SK-N-SH treated with all-trans-retinoic acid at 6 μM for 48 hours (cell line): ENCODE results near the gene ADO.

Experiments used
- ATAC-seq: fragments of 200-7000 bp; cut with Tn5 transposase; 3 replicates; pipeline ENCODE4 v1.9.1; 2020; ENCODE audit warnings: mild to moderate bottlenecking, moderate library complexity
- ARNTL ChIP-seq: fragments of 450-650 bp; formaldehyde crosslinking; IDR thresholded peaks from 2 replicates; pipeline ENCODE4 v1.5.0; 2020; ENCODE audit warnings: low read depth, mild to moderate bottlenecking, moderate library complexity, borderline replicate concordance
- BACH2 ChIP-seq: fragments of 250-450 bp; sonication (Bioruptor Pico); IDR thresholded peaks from 2 replicates; pipeline ENCODE4 v1.9.0; 2021; ENCODE audit warnings: mild to moderate bottlenecking, borderline replicate concordance
- CSDC2 ChIP-seq: fragments of 250-450 bp; sonication (Bioruptor Pico); IDR thresholded peaks from 2 replicates; pipeline ENCODE4 v1.5.0; 2020; ENCODE audit warnings: mild to moderate bottlenecking, moderate library complexity
- ESRRG ChIP-seq: fragments of 250-450 bp; sonication (Bioruptor Pico); IDR thresholded peaks from 2 replicates; pipeline ENCODE4 v1.6.1; 2021; ENCODE audit warnings: mild to moderate bottlenecking
- GLIS3 ChIP-seq: fragments of 250-450 bp; sonication (Bioruptor Pico); IDR thresholded peaks from 2 replicates; pipeline ENCODE4 v1.5.0; 2020; ENCODE audit warnings: mild to moderate bottlenecking, moderate library complexity
- ISL1 ChIP-seq: fragments of 250-450 bp; sonication (Bioruptor Pico); IDR thresholded peaks from 2 replicates; pipeline ENCODE4 v2.1.2; 2022; ENCODE audit warnings: mild to moderate bottlenecking, moderate library complexity
- OSR1 ChIP-seq: fragments of 250-450 bp; sonication (Bioruptor Pico); IDR thresholded peaks from 2 replicates; pipeline ENCODE4 v1.8.0; 2022; ENCODE audit warnings: moderate library complexity, mild to moderate bottlenecking, inconsistent platforms
- PPARA ChIP-seq: fragments of 250-450 bp; sonication (Bioruptor Pico); IDR thresholded peaks from 2 replicates; pipeline ENCODE4 v1.5.0; 2020; ENCODE audit warnings: mild to moderate bottlenecking, borderline replicate concordance
- RARB ChIP-seq: fragments of 250-450 bp; sonication (Bioruptor Pico); IDR thresholded peaks from 2 replicates; pipeline ENCODE4 v1.8.0; 2021; ENCODE audit warnings: mild to moderate bottlenecking, moderate library complexity
- SNAI2 ChIP-seq: fragments of 250-450 bp; sonication (Bioruptor Pico); IDR thresholded peaks from 2 replicates; pipeline ENCODE4 v1.5.0; 2020; ENCODE audit warnings: mild to moderate bottlenecking, moderate library complexity
- TCF4 ChIP-seq: fragments of 250-450 bp; sonication (Bioruptor Pico); IDR thresholded peaks from 2 replicates; pipeline ENCODE4 v1.8.0; 2021; ENCODE audit warnings: mild to moderate bottlenecking, moderate library complexity, borderline replicate concordance
- TOX ChIP-seq: fragments of 250-450 bp; sonication (Bioruptor Pico); IDR thresholded peaks from 2 replicates; pipeline ENCODE4 v1.8.0; 2021; ENCODE audit warnings: mild to moderate bottlenecking, moderate library complexity, borderline replicate concordance
- ZC3H10 ChIP-seq: fragments of 250-450 bp; sonication (Bioruptor Pico); IDR thresholded peaks from 2 replicates; pipeline ENCODE4 v1.5.1; 2021; ENCODE audit warnings: mild to moderate bottlenecking, moderate library complexity
- ZFP3 ChIP-seq: fragments of 250-450 bp; sonication (Bioruptor Pico); IDR thresholded peaks from 2 replicates; pipeline ENCODE4 v1.5.0; 2020; ENCODE audit warnings: mild to moderate bottlenecking, moderate library complexity
- ZFP30 ChIP-seq: fragments of 450-650 bp; formaldehyde crosslinking; IDR thresholded peaks from 2 replicates; pipeline ENCODE4 v1.5.0; 2022; ENCODE audit warnings: mild to moderate bottlenecking, moderate library complexity
- ZNF565 ChIP-seq: fragments of 450-650 bp; formaldehyde crosslinking; conservative IDR thresholded peaks from 2 replicates; pipeline ENCODE4 v1.5.0; 2020; ENCODE audit warnings: low read depth, mild to moderate bottlenecking, moderate library complexity
- ZNF70 ChIP-seq: fragments of 450-650 bp; formaldehyde crosslinking; IDR thresholded peaks from 2 replicates; pipeline ENCODE4 v1.5.0; 2020; ENCODE audit warnings: mild to moderate bottlenecking, moderate library complexity
- ZNF8 ChIP-seq: fragments of 450-650 bp; formaldehyde crosslinking; IDR thresholded peaks from 2 replicates; pipeline ENCODE4 v1.5.0; 2020; ENCODE audit warnings: mild to moderate bottlenecking, moderate library complexity
- TF ChIP-seq, protein P1 (sequence below): fragments of 250-450 bp; sonication (Bioruptor Pico); IDR thresholded peaks from 2 replicates; pipeline ENCODE4 v1.8.0; 2021; ENCODE audit warnings: low read depth, mild to moderate bottlenecking, moderate library complexity, borderline replicate concordance
- TF ChIP-seq, protein P2 (sequence below): fragments of 250-450 bp; sonication (Bioruptor Pico); IDR thresholded peaks from 2 replicates; pipeline ENCODE4 v1.5.0; 2020; ENCODE audit warnings: mild to moderate bottlenecking, moderate library complexity
- TF ChIP-seq, protein P3 (sequence below): fragments of 250-450 bp; sonication (Bioruptor Pico); IDR thresholded peaks from 2 replicates; pipeline ENCODE4 v1.5.1; 2021; ENCODE audit warnings: mild to moderate bottlenecking, moderate library complexity
- TF ChIP-seq, protein P4 (sequence below): fragments of 250-450 bp; sonication (Bioruptor Pico); IDR thresholded peaks from 2 replicates; pipeline ENCODE4 v1.8.0; 2020; ENCODE audit warnings: mild to moderate bottlenecking, moderate library complexity, borderline replicate concordance
- TF ChIP-seq, protein P5 (sequence below): fragments of 250-450 bp; sonication (Bioruptor Pico); IDR thresholded peaks from 2 replicates; pipeline ENCODE4 v1.5.1; 2020; ENCODE audit warnings: low read depth, mild to moderate bottlenecking, moderate library complexity

The ADO gene

DNA sequence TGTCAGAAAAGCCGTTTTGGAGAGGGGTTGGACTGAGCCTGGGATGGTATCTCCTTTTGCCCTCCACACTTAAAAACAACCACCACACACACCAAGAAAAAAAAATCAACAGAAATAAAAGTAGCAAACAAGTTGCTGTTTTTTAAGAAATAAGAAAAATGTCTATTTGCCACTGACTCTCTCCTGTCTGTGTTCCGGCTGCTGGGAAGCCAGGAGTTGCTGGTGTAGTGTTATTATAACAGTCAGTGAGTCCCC, 11.5 kb downstream of the ADO start:
- ATAC-seq = no peak
- no peak for TF ChIP-seq ZC3H10 (CRISPR knock-in tag)
- TF ChIP-seq, protein P1, sequence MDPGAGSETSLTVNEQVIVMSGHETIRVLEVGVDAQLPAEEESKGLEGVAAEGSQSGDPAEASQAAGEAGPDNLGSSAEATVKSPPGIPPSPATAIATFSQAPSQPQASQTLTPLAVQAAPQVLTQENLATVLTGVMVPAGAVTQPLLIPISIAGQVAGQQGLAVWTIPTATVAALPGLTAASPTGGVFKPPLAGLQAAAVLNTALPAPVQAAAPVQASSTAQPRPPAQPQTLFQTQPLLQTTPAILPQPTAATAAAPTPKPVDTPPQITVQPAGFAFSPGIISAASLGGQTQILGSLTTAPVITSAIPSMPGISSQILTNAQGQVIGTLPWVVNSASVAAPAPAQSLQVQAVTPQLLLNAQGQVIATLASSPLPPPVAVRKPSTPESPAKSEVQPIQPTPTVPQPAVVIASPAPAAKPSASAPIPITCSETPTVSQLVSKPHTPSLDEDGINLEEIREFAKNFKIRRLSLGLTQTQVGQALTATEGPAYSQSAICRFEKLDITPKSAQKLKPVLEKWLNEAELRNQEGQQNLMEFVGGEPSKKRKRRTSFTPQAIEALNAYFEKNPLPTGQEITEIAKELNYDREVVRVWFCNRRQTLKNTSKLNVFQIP (CRISPR knock-in tag) = no peak
- no peak for TF ChIP-seq ZFP30 (CRISPR knock-in tag)
- no peak for TF ChIP-seq ZNF8
- TF ChIP-seq RARB (CRISPR knock-in tag) = no peak
- TF ChIP-seq, protein P2, sequence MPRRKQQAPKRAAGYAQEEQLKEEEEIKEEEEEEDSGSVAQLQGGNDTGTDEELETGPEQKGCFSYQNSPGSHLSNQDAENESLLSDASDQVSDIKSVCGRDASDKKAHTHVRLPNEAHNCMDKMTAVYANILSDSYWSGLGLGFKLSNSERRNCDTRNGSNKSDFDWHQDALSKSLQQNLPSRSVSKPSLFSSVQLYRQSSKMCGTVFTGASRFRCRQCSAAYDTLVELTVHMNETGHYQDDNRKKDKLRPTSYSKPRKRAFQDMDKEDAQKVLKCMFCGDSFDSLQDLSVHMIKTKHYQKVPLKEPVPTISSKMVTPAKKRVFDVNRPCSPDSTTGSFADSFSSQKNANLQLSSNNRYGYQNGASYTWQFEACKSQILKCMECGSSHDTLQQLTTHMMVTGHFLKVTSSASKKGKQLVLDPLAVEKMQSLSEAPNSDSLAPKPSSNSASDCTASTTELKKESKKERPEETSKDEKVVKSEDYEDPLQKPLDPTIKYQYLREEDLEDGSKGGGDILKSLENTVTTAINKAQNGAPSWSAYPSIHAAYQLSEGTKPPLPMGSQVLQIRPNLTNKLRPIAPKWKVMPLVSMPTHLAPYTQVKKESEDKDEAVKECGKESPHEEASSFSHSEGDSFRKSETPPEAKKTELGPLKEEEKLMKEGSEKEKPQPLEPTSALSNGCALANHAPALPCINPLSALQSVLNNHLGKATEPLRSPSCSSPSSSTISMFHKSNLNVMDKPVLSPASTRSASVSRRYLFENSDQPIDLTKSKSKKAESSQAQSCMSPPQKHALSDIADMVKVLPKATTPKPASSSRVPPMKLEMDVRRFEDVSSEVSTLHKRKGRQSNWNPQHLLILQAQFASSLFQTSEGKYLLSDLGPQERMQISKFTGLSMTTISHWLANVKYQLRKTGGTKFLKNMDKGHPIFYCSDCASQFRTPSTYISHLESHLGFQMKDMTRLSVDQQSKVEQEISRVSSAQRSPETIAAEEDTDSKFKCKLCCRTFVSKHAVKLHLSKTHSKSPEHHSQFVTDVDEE (CRISPR knock-in tag) = no peak
- no peak for TF ChIP-seq ZNF565
- no peak for TF ChIP-seq PPARA (CRISPR knock-in tag)
- TF ChIP-seq ZNF70 (CRISPR knock-in tag) = no peak
- TF ChIP-seq, protein P3, sequence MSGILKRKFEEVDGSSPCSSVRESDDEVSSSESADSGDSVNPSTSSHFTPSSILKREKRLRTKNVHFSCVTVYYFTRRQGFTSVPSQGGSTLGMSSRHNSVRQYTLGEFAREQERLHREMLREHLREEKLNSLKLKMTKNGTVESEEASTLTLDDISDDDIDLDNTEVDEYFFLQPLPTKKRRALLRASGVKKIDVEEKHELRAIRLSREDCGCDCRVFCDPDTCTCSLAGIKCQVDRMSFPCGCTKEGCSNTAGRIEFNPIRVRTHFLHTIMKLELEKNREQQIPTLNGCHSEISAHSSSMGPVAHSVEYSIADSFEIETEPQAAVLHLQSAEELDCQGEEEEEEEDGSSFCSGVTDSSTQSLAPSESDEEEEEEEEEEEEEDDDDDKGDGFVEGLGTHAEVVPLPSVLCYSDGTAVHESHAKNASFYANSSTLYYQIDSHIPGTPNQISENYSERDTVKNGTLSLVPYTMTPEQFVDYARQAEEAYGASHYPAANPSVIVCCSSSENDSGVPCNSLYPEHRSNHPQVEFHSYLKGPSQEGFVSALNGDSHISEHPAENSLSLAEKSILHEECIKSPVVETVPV (CRISPR knock-in tag) = no peak
- TF ChIP-seq GLIS3 (CRISPR knock-in tag) = no peak
- no peak for TF ChIP-seq ZFP3 (CRISPR knock-in tag)
- TF ChIP-seq OSR1 (CRISPR knock-in tag) = no peak
- no peak for TF ChIP-seq TOX
- TF ChIP-seq, protein P4, sequence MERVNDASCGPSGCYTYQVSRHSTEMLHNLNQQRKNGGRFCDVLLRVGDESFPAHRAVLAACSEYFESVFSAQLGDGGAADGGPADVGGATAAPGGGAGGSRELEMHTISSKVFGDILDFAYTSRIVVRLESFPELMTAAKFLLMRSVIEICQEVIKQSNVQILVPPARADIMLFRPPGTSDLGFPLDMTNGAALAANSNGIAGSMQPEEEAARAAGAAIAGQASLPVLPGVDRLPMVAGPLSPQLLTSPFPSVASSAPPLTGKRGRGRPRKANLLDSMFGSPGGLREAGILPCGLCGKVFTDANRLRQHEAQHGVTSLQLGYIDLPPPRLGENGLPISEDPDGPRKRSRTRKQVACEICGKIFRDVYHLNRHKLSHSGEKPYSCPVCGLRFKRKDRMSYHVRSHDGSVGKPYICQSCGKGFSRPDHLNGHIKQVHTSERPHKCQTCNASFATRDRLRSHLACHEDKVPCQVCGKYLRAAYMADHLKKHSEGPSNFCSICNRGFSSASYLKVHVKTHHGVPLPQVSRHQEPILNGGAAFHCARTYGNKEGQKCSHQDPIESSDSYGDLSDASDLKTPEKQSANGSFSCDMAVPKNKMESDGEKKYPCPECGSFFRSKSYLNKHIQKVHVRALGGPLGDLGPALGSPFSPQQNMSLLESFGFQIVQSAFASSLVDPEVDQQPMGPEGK (CRISPR knock-in tag) = no peak
- TF ChIP-seq ARNTL (CRISPR knock-in tag) = no peak
- no peak for TF ChIP-seq ISL1
- TF ChIP-seq SNAI2 (CRISPR knock-in tag) = no peak
- TF ChIP-seq ESRRG = no peak
- no peak for TF ChIP-seq BACH2 (CRISPR knock-in tag)

DNA sequence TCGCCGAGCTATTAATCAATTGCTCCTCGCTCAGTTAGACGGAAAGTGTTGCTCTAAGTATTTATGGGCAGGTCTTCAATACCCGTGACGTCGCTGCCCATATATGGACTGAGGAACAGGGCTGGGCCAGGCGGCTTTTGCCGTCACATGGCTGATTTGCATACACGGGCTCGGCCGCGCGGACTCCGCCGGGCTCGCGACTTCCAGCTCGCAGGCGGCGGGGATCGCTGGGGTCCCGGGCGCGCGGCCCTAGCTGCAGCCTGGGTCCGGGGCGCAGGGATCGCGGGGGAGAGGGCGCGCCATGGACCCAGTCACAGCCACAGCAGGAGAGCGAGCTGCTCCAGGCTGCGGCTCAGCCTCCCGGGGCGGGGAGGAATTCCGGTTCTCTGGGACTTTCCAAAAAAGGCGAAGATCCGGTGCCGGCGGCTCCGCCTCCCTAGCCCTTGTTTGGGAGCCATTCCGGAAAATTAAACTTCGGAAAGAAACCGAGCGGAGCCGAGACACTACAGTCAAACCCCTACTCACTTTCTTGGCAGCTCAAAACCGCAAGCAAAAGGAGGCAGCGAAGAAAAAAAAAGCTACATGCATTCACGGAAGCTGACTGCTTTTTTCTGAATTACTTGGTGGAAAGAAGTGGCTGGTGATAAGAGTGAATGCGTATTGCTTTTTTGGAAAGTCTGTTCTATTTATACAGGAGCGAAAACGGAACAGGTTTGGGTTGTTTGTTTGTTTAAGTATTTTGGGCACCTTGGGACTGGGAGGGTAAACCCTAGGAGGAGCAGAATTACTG, 12.0 kb downstream of the ADO start, which contains the start of gene EGR2:
TSS of gene EGR2 (minus strand) at position 36 of the 790 bp plus-strand sequence. CDS start 337 bp downstream, outside the sequence.
- TF ChIP-seq, protein P5, sequence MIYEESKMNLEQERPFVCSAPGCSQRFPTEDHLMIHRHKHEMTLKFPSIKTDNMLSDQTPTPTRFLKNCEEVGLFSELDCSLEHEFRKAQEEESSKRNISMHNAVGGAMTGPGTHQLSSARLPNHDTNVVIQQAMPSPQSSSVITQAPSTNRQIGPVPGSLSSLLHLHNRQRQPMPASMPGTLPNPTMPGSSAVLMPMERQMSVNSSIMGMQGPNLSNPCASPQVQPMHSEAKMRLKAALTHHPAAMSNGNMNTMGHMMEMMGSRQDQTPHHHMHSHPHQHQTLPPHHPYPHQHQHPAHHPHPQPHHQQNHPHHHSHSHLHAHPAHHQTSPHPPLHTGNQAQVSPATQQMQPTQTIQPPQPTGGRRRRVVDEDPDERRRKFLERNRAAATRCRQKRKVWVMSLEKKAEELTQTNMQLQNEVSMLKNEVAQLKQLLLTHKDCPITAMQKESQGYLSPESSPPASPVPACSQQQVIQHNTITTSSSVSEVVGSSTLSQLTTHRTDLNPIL = no peak
- no peak for TF ChIP-seq ESRRG
- TF ChIP-seq ZFP30 (CRISPR knock-in tag) = no peak

DNA sequence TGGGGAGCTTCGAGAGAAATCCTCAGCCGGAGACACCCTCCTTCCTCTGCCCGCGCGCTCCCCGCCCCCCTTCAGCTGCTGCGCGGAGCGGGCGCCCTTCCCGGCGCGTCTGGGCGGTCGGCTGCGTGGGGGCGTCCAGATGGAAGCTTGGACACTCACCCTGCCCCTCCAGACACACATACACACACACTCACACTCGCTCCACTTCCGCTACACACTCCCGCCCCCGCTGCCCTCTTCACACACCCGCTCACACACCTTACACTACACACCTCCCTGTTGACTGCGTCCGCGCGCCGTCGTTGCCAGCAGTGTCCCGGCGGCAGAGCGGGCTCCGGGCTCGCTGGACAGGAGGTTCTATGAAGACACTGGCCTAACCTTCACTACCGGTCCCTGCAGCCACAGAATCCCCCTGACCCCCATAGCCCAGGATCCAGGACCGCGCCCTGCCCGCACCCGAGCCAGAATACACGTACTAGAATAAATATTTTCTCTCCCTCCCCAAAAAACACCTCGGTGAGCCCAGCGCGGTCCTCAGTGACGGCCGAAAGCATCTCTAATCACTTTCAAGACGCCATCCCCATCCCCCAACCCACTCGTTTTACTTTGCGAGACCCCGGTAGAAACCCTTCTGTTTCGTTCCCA, 12.7 kb downstream of the ADO start:
- peak; percentile 22 for ATAC-seq
- TF ChIP-seq, protein P5 = no peak
- TF ChIP-seq ZC3H10 (CRISPR knock-in tag) (no peak), ZFP3 (CRISPR knock-in tag) (no peak), ZNF565 (no peak), TCF4 (CRISPR knock-in tag) (no peak), CSDC2 (CRISPR knock-in tag) (no peak), GLIS3 (CRISPR knock-in tag) (no peak), ZFP30 (CRISPR knock-in tag) (no peak), ZNF70 (CRISPR knock-in tag) (no peak)
- TF ChIP-seq, protein P2 (CRISPR knock-in tag) = no peak

More for the DNA sequence above, 12.0 kb downstream of the ADO start, which contains the start of gene EGR2:
- ATAC-seq = peak; percentile 89
